Measurements from ENCODE around the gene CRYBG3. TPM values are rescaled to one million over a fixed set of nuclear protein-coding genes. Genes with fewer than 3 reads are reported as not detected.

The CRYBG3 gene
- total RNA-seq, 1 experiment from 2014 or later: 5.9 TPM

DNA sequence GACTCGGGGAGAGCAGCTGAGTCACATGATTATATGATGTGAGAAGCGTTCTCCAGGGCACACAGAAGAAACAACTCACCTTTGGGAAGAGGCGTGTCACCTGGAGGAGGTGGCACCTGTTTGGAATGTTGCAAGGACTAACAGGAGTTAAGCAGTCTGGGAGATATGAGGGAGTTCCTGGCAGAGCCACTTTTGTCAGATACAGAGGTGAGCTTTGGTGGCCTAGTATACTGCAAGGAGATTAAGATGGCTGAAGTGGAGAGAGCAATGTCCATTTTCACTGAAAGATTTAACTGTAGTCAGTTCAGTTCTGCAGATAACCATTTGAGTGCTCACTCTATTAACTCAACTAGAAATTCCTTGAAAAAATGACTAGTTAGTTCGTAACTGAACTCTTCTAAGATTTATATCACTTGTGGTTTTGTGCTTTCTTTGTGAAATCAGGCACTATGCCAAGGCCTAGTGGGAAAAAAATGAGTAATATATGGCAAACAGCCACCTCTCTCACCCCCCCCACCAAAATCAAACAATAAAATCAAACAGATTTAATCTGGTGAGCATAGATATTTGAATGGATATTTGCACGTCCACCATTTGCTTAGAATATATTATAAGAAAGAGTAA, 61.3 kb downstream of the CRYBG3 start:
- no peaks in the 10 kb centered on the region for H3K23me2 ChIP-seq (ENCODE audit: insufficient read length, low read depth, low read length, poor library complexity, severe bottlenecking)
- no peak overlapping the region for H3K9ac ChIP-seq (ENCODE audit: extremely low read depth, insufficient read length, low read length)
- no peak overlapping the region for H3K23ac ChIP-seq (ENCODE audit: insufficient read length, low read depth, low read length)
- no peaks in the 10 kb centered on the region for H3K4me1 ChIP-seq (ENCODE audit: insufficient read depth, low read length)
- no peak overlapping the region for H4K5ac ChIP-seq (ENCODE audit: insufficient read length, low read depth, low read length)
- no peak overlapping the region for H3T11ph ChIP-seq (ENCODE audit: low read length)
- Mint-ChIP-seq H3K9me3 (no peaks in the 10 kb centered on the region), H3K27me3 (ENCODE audit: low read depth) (no peaks in the 10 kb centered on the region), H3K27ac (no peak overlapping the region; a peak in 1 of 7 replicates), H3K36me3 (ENCODE audit: insufficient read depth in 1 of 3, low read depth in 3 of 3) (peaks cover 0 to 8% (median 4%) of the 10 kb centered on the region in 3 experiments; a peak in 3 of 7 replicates), H3K4me3 (no peak overlapping the region), H3K4me1 (no peaks in the 10 kb centered on the region)
- no peak overlapping the region for H2BK20ac ChIP-seq (ENCODE audit: low read depth, low read length, poor library complexity, severe bottlenecking)
- no peak overlapping the region for H3K18ac ChIP-seq (ENCODE audit: insufficient read length, low read depth, low read length)
- H4K20me1 ChIP-seq (ENCODE audit: control insufficient read depth, insufficient read depth, insufficient read length): no peaks in the 10 kb centered on the region
- no peak overlapping the region for H2BK5ac ChIP-seq (ENCODE audit: insufficient read length, low read length)
- no peaks in the 10 kb centered on the region for H3K9me3 ChIP-seq (ENCODE audit: control insufficient read depth, low read depth, low read length)
- no peak overlapping the region for H3K4me2 ChIP-seq (ENCODE audit: insufficient read depth, insufficient read length, low read length)
- H3K56ac ChIP-seq (ENCODE audit: insufficient read length, low read depth, low read length): no peak overlapping the region
- H2AFZ ChIP-seq (ENCODE audit: low read length): no peak overlapping the region
- H2BK15ac ChIP-seq (ENCODE audit: low read depth, low read length): no peak overlapping the region
- no peak overlapping the region for H4K8ac ChIP-seq (replicated peaks; ENCODE audit: insufficient read length, low read depth, low read length)
- no peak overlapping the region for H3K14ac ChIP-seq (ENCODE audit: insufficient read depth, low read length)
- DNase-seq: no peak
- no peak overlapping the region for H2BK120ac ChIP-seq (ENCODE audit: low read depth, low read length, poor library complexity, severe bottlenecking)
- TF ChIP-seq, protein P1, sequence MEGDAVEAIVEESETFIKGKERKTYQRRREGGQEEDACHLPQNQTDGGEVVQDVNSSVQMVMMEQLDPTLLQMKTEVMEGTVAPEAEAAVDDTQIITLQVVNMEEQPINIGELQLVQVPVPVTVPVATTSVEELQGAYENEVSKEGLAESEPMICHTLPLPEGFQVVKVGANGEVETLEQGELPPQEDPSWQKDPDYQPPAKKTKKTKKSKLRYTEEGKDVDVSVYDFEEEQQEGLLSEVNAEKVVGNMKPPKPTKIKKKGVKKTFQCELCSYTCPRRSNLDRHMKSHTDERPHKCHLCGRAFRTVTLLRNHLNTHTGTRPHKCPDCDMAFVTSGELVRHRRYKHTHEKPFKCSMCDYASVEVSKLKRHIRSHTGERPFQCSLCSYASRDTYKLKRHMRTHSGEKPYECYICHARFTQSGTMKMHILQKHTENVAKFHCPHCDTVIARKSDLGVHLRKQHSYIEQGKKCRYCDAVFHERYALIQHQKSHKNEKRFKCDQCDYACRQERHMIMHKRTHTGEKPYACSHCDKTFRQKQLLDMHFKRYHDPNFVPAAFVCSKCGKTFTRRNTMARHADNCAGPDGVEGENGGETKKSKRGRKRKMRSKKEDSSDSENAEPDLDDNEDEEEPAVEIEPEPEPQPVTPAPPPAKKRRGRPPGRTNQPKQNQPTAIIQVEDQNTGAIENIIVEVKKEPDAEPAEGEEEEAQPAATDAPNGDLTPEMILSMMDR (conservative IDR thresholded peaks at IDR 0.05): no peak
- H4K91ac ChIP-seq (ENCODE audit: insufficient read length, low read depth, low read length): no peak overlapping the region
- H3K27me3 ChIP-seq (ENCODE audit: insufficient read depth, low read length): no peaks in the 10 kb centered on the region
- no peak overlapping the region for H2BK12ac ChIP-seq (ENCODE audit: insufficient read length, low read depth, low read length)
- H3K79me1 ChIP-seq (ENCODE audit: insufficient read depth, low read depth, low read length, poor library complexity, severe bottlenecking): no peaks in the 10 kb centered on the region
- WGBS (ENCODE audit: extremely low coverage, insufficient read length, low lambda C conversion rate): no CpG with 5 or more reads among the region's 5 CpGs
- no peak overlapping the region for H3K27ac ChIP-seq (ENCODE audit: insufficient read length, low read depth, low read length)
- H3K79me2 ChIP-seq (ENCODE audit: insufficient read depth, low read length): no peaks in the 10 kb centered on the region
- H2AK5ac ChIP-seq (ENCODE audit: insufficient read length, low read length): no peak overlapping the region
- no peak overlapping the region for H3K4ac ChIP-seq (ENCODE audit: low read depth, low read length)

All from H9 (cell line).